ENCODE measurements around the gene PMS2.

Gene PMS2

GRCh38 chr7:6027806-6028365 lies 19.0 kb upstream of the PMS2 start:
- TF ChIP-seq, protein P1, sequence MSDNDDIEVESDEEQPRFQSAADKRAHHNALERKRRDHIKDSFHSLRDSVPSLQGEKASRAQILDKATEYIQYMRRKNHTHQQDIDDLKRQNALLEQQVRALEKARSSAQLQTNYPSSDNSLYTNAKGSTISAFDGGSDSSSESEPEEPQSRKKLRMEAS (IDR thresholded peaks at IDR 0.05), result no peak
- TF ChIP-seq, protein P2, sequence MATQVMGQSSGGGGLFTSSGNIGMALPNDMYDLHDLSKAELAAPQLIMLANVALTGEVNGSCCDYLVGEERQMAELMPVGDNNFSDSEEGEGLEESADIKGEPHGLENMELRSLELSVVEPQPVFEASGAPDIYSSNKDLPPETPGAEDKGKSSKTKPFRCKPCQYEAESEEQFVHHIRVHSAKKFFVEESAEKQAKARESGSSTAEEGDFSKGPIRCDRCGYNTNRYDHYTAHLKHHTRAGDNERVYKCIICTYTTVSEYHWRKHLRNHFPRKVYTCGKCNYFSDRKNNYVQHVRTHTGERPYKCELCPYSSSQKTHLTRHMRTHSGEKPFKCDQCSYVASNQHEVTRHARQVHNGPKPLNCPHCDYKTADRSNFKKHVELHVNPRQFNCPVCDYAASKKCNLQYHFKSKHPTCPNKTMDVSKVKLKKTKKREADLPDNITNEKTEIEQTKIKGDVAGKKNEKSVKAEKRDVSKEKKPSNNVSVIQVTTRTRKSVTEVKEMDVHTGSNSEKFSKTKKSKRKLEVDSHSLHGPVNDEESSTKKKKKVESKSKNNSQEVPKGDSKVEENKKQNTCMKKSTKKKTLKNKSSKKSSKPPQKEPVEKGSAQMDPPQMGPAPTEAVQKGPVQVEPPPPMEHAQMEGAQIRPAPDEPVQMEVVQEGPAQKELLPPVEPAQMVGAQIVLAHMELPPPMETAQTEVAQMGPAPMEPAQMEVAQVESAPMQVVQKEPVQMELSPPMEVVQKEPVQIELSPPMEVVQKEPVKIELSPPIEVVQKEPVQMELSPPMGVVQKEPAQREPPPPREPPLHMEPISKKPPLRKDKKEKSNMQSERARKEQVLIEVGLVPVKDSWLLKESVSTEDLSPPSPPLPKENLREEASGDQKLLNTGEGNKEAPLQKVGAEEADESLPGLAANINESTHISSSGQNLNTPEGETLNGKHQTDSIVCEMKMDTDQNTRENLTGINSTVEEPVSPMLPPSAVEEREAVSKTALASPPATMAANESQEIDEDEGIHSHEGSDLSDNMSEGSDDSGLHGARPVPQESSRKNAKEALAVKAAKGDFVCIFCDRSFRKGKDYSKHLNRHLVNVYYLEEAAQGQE (IDR thresholded peaks at IDR 0.05; ENCODE audit: low read depth), result no peak
- TF ChIP-seq CEBPB (IDR thresholded peaks at IDR 0.05) (no peak), EP300 (IDR thresholded peaks at IDR 0.05; ENCODE audit: borderline replicate concordance) (no peak), YY1 (IDR thresholded peaks at IDR 0.05; ENCODE audit: low read depth) (no peak), NFIC (IDR thresholded peaks at IDR 0.05) (no peak), RAD21 (IDR thresholded peaks at IDR 0.05; ENCODE audit: low read depth) (no peak), TAF1 (IDR thresholded peaks at IDR 0.05; ENCODE audit: low read depth) (no peak), EGR1 (IDR thresholded peaks at IDR 0.05) (no peak), CREB1 (IDR thresholded peaks at IDR 0.05; ENCODE audit: low read depth) (no peak), TCF12 (IDR thresholded peaks at IDR 0.05; ENCODE audit: low read depth) (no peak), FOXM1 (IDR thresholded peaks at IDR 0.05; ENCODE audit: borderline replicate concordance, low read depth) (no peak), TEAD4 (IDR thresholded peaks at IDR 0.05) (no peak), ZBTB7A (IDR thresholded peaks at IDR 0.05; ENCODE audit: low read depth) (no peak)
- TF ChIP-seq, protein P3, sequence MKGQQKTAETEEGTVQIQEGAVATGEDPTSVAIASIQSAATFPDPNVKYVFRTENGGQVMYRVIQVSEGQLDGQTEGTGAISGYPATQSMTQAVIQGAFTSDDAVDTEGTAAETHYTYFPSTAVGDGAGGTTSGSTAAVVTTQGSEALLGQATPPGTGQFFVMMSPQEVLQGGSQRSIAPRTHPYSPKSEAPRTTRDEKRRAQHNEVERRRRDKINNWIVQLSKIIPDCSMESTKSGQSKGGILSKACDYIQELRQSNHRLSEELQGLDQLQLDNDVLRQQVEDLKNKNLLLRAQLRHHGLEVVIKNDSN (IDR thresholded peaks at IDR 0.05), result no peak

DNA sequence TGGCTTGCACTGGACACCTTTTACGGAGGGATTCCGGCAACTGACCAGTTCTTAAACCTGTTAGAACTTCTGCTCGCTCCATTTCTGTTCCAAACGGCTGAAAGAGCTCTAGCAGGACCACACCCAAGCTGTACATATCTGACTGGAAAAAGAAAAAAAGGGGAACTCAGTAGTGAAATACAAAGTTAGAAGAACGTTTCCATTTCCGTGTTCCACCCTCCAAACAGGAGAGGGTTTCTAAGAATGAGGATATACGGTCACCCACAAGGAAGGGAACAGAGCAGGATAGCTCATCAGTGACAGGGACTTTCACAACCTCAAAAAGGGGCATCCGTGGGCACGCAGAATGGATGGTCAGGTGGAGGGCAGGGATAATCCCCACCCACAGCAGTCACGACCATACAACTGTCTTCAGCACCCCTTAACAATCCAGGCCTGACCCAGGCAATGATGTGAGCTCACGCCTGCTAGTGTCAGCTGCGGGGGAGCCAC lies 18.0 kb upstream of the PMS2 start:
- TF ChIP-seq, protein P2 (IDR thresholded peaks at IDR 0.05; ENCODE audit: low read depth), result no peak
- TF ChIP-seq CREB1 (IDR thresholded peaks at IDR 0.05; ENCODE audit: low read depth), result no peak
- no peak for TF ChIP-seq YY1 (IDR thresholded peaks at IDR 0.05; ENCODE audit: low read depth)
- TF ChIP-seq, protein P3 (IDR thresholded peaks at IDR 0.05), result no peak
- no peak for TF ChIP-seq CEBPB (IDR thresholded peaks at IDR 0.05)
- TF ChIP-seq TCF12 (IDR thresholded peaks at IDR 0.05; ENCODE audit: low read depth), result no peak
- TF ChIP-seq, protein P1 (IDR thresholded peaks at IDR 0.05), result no peak

- TF ChIP-seq TAF1 (IDR thresholded peaks at IDR 0.05; ENCODE audit: low read depth) (no peak), RAD21 (IDR thresholded peaks at IDR 0.05; ENCODE audit: low read depth) (peak; percentile 13; the same call in 1 of the 2 replicates)
These were observed 17.4 kb upstream of the PMS2 start for GRCh38 chr7:6026011-6026819.

DNA sequence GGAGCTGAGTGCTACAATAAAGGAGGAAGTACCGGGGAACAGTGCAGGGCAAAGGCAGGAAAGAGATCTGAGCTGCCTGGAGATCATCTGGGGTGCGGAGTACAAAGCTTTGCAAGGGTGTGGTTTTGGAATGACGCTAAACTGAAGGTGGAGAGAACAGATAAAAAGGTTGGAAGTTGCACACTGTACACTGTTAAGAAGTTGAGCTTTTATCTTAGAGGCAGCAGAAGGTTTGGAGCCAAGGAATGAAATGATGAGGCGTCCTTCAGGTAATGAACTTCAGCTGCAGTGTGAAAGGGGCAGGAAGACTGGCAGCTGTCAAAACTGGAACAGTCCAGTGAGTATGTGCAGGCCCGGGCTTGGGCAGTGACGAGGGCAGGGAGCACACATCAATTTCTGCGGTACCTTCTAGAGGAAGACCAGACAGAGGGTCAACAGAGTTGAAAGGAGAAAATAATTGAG lies 15.2 kb upstream of the PMS2 start:
- TF ChIP-seq TAF1 (IDR thresholded peaks at IDR 0.05; ENCODE audit: low read depth), result no peak
- no peak for TF ChIP-seq NFIC (IDR thresholded peaks at IDR 0.05)
- no peak for TF ChIP-seq CEBPB (IDR thresholded peaks at IDR 0.05)
- TF ChIP-seq, protein P2 (IDR thresholded peaks at IDR 0.05; ENCODE audit: low read depth), result no peak
- no peak for TF ChIP-seq CREB1 (IDR thresholded peaks at IDR 0.05; ENCODE audit: low read depth)
- TF ChIP-seq, protein P3 (IDR thresholded peaks at IDR 0.05), result no peak
- no peak for TF ChIP-seq YY1 (IDR thresholded peaks at IDR 0.05; ENCODE audit: low read depth)
- TF ChIP-seq TCF12 (IDR thresholded peaks at IDR 0.05; ENCODE audit: low read depth), result no peak
- no peak for TF ChIP-seq ZBTB7A (IDR thresholded peaks at IDR 0.05; ENCODE audit: low read depth)
